HG03558 (cell line): ENCODE results near the gene ACADVL.

Experiments used
- ATAC-seq: cut with Tn5 transposase; IDR thresholded peaks from one replicate; pipeline ENCODE4 v1.9.1; 2021; ENCODE audit warnings: moderate number of reproducible peaks; ENCODE audit not compliant: unreplicated experiment; ENCODE audit errors: extremely low read depth

Gene ACADVL

DNA sequence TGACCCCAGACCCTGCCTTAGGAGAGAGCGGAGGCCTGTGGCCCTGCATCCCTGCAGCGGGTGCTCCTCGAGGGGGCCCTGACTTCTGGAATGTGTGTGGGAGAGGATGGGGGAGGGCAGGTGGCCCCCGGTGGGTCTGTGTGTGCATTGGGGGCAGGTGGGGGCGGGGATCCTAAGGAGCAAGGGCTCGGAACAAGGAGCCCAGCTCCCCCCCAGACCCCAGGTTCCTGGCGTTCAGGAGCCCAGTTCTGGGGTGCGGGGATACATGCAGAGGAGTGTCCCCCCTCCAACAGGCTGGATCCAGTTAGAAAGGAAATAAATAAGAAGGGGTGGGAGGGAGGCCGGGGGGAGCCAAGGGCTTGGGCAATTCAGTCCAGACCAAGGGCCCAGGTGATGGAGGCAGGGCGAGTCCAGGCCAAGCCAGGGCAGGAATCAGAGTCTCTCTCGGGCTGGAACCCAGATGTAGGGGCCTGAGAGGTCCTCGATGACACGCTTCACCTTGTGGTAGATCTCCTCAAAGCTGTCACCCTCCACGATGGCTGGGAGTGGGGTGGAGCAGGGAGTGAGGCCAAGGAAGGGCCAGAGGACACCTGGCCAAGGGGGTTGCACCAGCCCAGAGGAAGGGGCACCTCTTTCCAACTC, 29.3 kb upstream of the ACADVL start:
- ATAC-seq = no peak

DNA sequence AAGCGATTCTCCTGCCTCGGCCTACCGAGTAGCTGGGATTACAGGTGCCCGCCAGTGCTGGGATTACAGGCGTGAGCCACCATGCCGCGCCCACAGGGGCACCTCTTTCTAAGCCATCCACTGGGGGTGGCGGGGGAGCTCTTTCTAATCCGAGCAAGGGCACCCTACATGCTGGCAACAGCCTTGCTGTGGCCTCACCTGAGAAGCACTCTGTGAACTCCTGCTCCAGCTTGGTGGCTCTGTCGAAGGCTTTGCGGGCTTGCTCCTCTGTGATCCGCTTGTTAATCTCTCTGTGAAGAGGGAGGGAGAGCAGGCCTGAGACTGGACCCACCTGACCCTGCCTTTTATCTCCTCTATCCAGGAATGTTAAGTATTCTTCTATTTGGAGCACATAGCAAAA, 28.7 kb upstream of the ACADVL start:
- no peak for ATAC-seq

DNA sequence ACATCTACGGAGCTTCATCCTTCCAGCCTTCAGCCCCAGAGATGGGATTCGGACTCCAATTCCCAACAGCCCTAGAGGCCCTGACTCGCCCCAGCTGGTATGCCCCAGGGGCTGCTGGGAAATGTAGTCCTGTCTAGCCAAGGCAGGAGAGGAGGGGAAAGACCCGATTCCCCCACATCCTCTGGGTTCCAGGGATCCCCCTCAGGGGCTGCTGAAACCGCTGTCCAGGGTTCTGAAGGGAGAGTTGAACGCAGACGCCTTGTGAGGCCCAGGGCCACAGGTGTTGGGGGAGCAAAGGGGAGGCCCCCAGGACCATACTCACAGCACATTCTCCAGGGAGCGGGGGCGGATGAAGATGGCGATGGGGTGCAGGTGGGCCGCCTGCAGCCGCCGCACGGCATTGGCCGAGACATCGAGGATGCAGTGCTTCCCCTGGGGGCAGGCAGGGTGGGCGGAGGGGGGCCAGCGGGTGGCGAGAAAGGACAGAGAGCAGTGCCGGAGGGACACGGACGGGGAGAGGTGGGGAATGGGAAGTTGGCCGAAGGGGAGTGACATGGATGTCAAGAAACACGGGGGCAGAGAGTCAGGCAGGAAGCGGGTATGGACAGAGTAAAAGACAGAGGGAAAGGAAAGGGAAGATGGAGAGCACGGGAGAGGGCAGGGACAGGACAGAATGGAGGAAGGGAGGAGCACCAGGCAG, 28.0 kb upstream of the ACADVL start:
- no peak for ATAC-seq

- no peak for ATAC-seq
These were observed 27.3 kb upstream of the ACADVL start for GRCh38 chr17:7192271-7192937.

DNA sequence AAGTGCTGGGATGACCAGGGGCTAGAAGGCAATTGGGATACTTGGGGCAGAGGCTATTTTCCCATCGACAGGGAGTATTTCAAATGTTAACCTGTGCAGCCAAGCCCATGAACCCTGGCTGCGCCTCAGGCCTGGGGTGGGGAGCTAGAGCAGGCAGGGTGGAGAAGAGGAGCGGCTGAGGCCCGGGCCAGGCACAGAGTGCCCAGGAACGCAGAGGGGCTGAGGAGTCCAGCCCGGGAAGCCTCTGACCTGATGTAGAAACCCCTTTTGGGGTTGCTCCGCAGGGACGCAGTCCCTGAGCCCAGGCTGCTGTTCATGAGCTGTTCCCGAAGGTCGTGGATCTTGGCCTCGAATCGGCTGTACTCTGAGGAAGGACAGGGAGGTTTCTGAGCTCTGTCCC, 23.8 kb upstream of the ACADVL start:
- ATAC-seq = no peak

DNA sequence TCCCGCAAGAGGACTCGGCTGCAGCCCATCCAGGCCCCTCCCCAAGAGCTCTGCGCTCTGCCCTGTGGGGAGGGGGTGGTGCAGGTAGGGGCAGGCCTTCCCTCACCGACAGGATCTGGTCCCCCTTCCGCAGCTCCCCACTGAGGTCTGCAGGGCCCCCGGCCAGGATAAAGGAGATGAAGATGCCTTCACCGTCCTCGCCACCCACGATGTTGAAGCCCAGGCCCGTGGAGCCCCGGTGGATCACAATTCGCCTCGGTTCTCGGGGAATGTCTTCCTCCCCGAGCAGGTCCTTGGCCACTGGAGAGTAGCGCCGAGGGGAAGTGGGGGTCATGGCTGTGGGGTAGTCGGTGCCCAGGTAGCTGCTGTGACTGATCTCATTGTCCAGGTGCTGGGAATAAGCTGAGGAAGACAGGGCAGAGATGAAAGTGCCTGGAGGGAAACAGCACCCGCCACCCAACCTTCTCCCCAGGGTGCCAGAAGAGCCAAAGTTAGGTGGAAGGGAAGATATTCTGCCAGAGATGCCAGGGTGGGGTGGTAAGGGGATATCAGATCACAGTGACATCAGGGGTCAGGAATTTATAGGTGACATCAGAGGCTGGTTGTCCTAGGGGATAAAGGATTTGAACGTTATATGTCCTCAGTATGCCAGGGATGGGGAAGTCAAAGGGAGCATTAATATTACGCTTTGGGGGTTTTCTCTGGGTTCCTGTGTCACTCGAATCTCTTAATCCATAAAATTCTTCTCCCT, 22.9 kb upstream of the ACADVL start:
- ATAC-seq = no peak

GRCh38 chr17:7203391-7203790, 16.3 kb upstream of the ACADVL start:
- no peak for ATAC-seq

DNA sequence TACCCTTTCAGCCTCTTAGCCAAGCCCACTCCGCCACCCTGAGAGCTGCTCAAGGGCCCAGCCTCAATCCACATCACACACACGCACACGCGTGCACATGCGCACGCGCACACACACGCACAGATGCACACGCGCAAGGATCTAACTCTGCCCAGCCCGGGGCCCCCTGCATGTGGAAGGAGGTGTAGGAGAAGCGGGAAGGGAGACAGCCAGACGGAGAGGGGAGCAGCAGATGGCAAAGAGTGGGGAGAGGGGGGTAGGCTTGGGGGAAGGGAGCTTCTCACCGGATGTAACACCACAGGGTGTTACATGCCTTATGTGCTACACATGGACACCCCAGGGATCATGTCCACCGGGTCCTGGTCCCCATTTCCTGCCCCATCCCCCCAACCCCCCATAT, 15.4 kb upstream of the ACADVL start:
- ATAC-seq = no peak

GRCh38 chr17:7204828-7205461, 14.8 kb upstream of the ACADVL start:
- ATAC-seq = peak; percentile 67

DNA sequence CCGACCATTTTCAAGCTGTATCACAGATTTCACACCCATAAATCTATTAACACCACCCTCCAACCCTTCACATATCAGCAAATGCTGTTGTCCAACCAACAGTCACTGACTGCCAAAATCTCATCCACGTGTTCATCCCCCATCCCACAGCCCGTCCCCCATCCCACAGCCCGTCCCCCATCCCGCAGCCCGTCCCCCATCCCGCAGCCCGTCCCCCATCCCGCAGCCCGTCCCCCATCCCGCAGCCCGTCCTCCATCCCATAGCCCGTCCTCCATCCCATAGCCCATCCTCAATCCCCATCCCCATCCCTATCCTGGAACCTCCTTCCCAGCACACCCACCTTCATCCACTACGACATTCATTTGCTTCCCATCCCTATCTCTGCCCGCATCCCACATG, 14.2 kb upstream of the ACADVL start:
- ATAC-seq = no peak

- no peak for ATAC-seq
These were observed 12.4 kb upstream of the ACADVL start for GRCh38 chr17:7207120-7208001.

- ATAC-seq = no peak
These were observed 11.6 kb upstream of the ACADVL start for GRCh38 chr17:7208027-7208571.

- no peak for ATAC-seq
These were observed 10.8 kb upstream of the ACADVL start for GRCh38 chr17:7208754-7209460.

DNA sequence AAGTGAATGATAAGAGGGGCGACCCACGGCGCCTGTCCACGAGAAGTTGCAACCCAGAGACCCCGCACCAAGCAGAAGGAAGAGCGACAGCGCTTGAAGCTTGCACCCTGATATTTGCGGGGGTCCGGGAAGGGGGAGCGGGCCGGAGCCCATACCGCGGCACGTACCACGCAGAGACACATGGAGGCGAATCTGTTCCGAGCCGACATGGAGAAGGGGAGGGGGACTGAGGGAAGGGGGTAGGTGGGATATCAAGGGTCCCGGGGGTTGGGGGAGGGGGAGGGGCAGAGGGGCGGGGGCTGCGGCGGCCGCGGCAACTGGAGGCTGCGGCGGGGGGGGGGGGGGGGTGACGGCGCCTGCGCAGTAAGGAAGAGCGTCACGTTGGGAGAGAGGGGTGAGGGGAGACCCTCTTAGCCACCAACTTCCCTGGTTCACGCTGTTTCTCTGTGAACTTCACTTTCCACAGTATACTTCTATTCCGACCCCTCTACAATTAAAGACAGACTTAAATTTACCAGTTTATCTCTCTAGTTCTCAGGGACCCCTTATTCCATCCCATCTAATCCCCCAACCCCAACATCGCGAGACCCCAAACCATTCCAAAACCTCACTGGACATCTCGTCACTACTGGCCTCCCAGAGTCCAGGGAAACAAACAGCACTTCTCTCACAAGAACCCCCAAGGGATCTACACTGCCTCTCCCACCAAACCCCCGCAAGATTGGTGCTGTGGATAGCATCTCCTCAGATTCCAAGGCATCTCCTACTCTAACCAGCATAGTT, 8.1 kb upstream of the ACADVL start:
- no peak for ATAC-seq

- ATAC-seq = no peak
These were observed 5.8 kb upstream of the ACADVL start for GRCh38 chr17:7213895-7214299.

DNA sequence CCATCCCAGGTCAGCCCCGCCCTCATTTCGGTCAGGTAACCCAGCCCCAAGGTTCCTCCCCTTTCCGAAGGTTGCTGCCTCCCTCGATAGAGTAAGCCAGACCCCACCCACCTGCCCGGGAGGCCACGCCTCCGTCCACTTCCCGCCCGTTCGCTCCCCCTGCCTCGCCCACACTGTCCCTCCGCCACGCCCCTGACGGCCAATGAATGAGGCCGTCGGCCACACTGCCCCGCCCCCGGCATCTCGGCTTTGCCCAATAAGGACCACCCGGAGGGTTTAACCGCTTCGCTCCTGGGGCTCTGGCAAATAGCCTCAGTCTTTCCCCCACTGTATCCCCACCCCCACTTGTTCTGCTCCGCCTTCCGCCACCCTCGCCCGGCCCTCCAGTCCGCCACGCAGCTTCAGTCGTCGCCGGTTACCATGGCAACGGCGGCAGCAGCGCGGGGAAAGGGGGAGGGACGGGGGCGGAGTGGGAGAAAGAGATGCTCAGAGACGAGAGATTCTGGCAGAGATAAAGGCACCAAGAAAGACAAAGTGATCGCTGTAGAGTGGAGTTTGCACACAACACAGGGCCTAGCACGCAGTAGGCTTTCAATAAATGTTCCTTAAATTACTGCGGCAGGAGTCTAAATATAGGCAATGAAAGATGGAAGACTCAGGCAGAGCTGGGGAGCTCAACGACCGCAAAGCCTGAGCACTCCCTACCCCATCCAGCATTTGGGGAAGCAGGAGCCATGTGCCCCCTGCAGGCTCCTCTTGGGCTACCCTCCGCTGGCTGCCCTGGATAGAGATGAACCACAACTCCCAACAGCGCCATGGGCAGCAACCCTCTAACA, 5.2 kb upstream of the ACADVL start:
- ATAC-seq = peak; percentile 50

DNA sequence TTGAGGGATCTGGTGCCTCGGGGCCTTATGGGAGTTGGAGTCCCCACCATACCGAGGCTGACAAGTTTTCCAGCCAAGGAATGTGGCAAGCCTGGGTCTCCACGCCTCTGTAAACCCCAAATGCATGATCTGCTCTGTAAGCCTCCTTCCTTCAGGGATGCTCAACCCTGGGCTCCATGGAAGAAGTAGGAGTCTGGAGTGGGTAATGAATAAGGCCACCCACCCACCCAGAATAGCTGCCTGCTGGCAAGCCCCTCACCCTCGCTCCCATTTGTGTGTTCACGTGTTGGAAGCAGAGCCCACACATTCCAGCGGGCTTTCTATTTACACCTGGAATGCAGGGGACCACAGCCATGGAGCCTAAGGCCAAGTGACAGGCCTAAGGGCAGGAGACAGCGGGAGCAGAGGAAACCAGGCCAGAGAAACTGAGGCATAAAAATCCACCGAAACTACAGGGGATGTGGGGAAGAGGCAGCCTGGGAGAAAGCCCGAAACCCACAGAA, 4.6 kb upstream of the ACADVL start:
- no peak for ATAC-seq
